HG02885 (cell line): ENCODE results near the gene INPP5D.
"Not testable (repeated sequence)": the region's sequence is repeated elsewhere in the genome, so short reads cannot be mapped to it uniquely, and the experiment has no call there.

Source experiments
- ATAC-seq: cut with Tn5 transposase; IDR thresholded peaks from one replicate; pipeline ENCODE4 v1.9.1; 2021; ENCODE audit warnings: mild to moderate bottlenecking; ENCODE audit not compliant: unreplicated experiment, poor library complexity

INPP5D gene

GRCh38 chr2:233163486-233164103, 103.5 kb downstream of the INPP5D start:
- no peak for ATAC-seq

GRCh38 chr2:233164128-233164635, 104.0 kb downstream of the INPP5D start:
- ATAC-seq: no peak

GRCh38 chr2:233164967-233165366, 104.8 kb downstream of the INPP5D start:
- ATAC-seq: no peak

GRCh38 chr2:233165543-233165894, 105.4 kb downstream of the INPP5D start:
- no peak for ATAC-seq

GRCh38 chr2:233165895-233166661, 105.9 kb downstream of the INPP5D start:
- ATAC-seq: no peak

- no peak for ATAC-seq
Observed at GRCh38 chr2:233168445-233168844, 108.3 kb downstream of the INPP5D start.

- no peak for ATAC-seq
Observed at GRCh38 chr2:233168919-233169318, 108.8 kb downstream of the INPP5D start.

GRCh38 chr2:233171344-233171743, 111.2 kb downstream of the INPP5D start:
- ATAC-seq: no peak

- no peak for ATAC-seq
Observed at GRCh38 chr2:233173115-233173514, 113.0 kb downstream of the INPP5D start.

GRCh38 chr2:233174137-233174536, 114.0 kb downstream of the INPP5D start:
- no peak for ATAC-seq

- no peak for ATAC-seq
Observed at GRCh38 chr2:233178994-233179847, 119.1 kb downstream of the INPP5D start.

- ATAC-seq: no peak
Observed at GRCh38 chr2:233179848-233180366, 119.8 kb downstream of the INPP5D start.

- no peak for ATAC-seq
Observed at GRCh38 chr2:233183869-233184418, 123.8 kb downstream of the INPP5D start.

- ATAC-seq: no peak
Observed at GRCh38 chr2:233184669-233185068, 124.5 kb downstream of the INPP5D start.

- no peak for ATAC-seq
Observed at GRCh38 chr2:233185330-233185729, 125.2 kb downstream of the INPP5D start.

- ATAC-seq: peak; percentile 48
Observed at GRCh38 chr2:233185963-233186362, 125.8 kb downstream of the INPP5D start.

- ATAC-seq: no peak
Observed at GRCh38 chr2:233186851-233187250, 126.7 kb downstream of the INPP5D start.

GRCh38 chr2:233189025-233189424, 128.9 kb downstream of the INPP5D start:
- no peak for ATAC-seq

- not testable (repeated sequence) for ATAC-seq
Observed at GRCh38 chr2:233191016-233191415, 130.9 kb downstream of the INPP5D start.

- no peak for ATAC-seq
Observed at GRCh38 chr2:233193738-233194137, 133.6 kb downstream of the INPP5D start.
